NCI-H510A treated with DMSO at 0.1 percent for 48 hours (cell line): ENCODE measurements around the gene LRRC3.
"Not testable (repeated sequence)": the region's sequence is repeated elsewhere in the genome, so short reads cannot be mapped to it uniquely, and the experiment has no call there.

Experiments
- DNase-seq: peaks from one replicate; lab custom pipeline; 2025; lab: John Stamatoyannopoulos, UW

Gene LRRC3, protein sequence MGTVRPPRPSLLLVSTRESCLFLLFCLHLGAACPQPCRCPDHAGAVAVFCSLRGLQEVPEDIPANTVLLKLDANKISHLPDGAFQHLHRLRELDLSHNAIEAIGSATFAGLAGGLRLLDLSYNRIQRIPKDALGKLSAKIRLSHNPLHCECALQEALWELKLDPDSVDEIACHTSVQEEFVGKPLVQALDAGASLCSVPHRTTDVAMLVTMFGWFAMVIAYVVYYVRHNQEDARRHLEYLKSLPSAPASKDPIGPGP

DNA sequence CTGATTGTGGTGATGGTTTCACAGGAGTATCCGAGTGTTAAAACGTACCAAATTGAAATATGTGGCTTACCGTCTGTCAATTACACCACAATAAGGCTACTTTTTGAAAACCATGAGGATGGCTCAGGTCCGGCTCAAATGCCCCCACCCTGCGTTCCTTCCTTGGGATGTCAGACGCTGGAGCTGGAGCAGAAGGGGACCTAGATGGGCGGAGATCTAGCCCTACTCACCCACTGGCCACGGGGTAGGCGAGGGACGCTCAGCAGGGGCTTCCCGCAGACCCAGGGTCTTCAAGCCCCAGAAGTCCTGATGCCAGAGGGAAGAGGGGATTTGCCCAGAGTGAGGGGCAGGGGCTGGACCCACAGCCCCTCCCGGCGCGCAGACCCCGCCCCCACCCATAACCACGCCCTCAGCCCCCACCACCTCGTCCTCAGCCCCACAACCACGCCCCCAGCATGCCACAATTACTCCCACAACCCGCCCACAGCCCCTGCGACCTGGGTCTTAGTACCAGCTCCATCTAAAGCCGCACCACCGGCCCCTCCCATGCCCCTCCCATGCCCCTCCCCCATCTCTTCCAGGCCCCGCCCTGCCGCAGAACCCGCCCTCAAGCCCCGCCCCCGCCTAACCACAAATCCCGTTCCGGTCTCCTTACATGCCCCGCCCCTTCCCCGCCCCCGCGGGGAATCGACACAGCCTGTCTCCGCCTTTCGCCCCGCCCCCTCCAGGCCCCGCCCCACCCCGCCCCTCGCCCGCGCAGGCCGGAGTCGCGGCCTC is at the start of gene LRRC3:
Gene LRRC3, plus strand, starts transcription at position 764 of the 777 bp plus-strand sequence. CDS start 1,135 bp downstream, outside the sequence.
- no peak for DNase-seq

DNA sequence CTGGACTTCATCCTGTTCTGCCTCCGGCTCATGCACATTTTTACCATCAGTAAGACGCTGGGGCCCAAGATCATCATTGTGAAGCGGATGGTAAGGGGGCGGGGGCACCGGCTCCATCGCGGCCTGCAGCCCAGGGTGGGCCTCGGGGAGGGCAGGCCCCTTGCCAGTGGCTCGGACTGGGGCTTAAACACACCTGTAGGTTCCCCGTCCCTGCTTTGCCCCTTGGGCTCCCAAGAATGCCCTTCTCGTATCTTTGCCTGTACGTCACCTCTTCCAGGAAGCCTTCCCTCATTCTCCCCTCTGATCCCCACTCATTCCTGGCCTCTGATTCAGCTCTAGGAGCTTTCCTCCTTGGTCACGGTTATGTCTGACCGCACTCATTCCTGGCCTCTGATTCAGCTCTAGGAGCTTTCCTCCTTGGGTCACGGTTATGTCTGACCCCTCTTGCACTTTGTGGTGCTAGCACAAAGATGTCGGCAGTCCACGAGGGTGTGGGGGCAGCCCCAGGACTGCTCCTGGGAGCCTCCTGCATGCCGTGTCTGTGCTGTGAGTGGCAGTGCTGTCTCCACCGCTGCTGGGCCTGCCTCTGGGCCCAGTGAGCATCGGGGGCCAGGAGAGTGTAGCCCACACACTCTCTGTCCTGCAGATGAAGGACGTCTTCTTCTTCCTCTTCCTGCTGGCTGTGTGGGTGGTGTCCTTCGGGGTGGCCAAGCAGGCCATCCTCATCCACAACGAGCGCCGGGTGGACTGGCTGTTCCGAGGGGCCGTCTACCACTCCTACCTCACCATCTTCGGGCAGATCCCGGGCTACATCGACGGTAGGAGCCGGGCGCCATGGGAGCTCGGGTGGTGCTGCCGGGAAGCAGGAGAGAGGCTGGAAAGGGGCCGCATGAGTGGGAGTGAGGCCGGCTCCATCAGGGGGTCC is 49.1 kb upstream of the LRRC3 start:
- DNase-seq, result no peak

DNA sequence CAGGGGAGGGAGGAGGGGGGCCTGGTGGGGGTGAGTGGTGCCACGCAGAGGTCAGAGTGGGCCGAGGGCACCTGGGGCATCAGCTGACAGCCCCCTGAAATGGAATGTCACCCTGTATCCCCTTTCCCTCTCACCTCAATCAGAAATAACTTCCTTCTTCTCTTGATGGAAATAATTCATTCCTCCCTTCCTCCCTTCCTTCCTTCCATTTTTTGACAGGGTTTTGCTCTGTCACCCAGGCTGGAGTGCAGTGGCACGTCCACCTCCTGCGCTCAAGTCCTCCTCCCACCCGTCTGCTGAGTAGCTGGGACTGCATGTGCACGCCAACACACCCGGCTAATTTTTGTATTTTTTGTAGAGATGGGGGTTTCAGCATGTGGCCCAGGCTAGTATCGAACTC is 48.4 kb upstream of the LRRC3 start:
- DNase-seq, result no peak

DNA sequence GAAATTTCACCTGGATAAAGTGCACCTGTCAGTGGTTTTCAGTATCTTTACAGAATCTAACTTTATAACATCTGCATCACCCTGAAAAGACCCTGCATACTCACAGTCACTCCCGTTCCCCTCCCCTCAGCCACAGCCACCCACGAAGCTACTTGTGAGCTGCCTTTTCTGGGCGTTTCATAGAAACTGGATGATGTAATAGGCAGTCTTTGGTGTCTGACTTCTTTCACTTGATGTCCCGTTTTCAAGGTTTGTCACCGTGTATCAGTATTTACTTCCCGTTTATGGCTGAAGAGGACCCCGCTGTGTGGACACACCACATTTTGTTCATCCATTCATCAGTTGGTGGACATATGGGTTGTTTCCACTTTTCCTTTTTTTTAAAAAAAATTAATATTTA is 47.8 kb upstream of the LRRC3 start:
- DNase-seq, result no peak

DNA sequence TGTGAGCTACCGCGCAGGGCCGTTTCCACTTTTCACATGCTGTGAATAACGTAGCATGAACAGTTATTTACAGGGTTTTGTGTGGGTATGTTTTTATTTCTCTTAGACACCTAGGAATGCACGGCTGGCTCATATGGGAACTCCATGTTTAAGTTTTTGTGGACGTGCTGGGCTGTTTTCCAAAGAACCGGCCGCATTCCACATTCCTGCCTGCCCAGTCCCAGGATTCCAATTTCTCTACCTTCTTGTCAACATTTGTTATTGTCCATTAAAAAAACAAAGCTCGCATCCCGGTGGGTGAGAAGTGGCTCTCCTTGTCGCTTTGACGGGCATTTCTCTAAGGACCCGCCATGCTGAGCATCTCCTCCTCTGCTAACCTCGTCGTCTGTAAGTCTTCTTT is 47.1 kb upstream of the LRRC3 start:
- DNase-seq, result no peak

DNA sequence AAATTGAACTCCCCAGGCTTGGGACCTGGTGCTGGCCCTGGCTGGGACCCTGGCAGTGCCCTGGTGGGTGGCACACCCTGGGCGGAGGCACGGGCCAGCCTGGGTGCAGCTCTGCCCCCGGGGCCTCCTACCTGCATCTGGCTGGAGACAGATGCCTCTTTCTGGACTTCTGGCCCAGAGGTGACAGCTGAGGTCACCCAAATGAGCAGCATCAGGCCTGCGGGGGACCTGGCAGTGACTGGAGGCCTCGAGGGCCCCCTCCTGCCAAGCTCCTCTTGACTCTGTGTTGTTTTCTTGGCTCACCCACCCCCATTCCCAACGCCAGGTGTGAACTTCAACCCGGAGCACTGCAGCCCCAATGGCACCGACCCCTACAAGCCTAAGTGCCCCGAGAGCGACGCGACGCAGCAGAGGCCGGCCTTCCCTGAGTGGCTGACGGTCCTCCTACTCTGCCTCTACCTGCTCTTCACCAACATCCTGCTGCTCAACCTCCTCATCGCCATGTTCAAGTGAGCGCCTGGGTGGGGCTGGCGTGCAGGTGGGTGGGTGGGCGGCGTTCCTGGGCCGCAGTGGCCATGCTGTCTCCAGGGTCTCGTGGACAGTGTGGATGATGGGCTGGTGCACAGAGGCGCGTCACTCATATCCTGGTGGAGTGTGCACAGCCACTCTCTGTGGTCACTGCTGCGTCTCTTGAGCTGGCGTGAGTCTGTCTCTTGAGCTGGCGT is 41.6 kb upstream of the LRRC3 start:
- DNase-seq, result no peak

DNA sequence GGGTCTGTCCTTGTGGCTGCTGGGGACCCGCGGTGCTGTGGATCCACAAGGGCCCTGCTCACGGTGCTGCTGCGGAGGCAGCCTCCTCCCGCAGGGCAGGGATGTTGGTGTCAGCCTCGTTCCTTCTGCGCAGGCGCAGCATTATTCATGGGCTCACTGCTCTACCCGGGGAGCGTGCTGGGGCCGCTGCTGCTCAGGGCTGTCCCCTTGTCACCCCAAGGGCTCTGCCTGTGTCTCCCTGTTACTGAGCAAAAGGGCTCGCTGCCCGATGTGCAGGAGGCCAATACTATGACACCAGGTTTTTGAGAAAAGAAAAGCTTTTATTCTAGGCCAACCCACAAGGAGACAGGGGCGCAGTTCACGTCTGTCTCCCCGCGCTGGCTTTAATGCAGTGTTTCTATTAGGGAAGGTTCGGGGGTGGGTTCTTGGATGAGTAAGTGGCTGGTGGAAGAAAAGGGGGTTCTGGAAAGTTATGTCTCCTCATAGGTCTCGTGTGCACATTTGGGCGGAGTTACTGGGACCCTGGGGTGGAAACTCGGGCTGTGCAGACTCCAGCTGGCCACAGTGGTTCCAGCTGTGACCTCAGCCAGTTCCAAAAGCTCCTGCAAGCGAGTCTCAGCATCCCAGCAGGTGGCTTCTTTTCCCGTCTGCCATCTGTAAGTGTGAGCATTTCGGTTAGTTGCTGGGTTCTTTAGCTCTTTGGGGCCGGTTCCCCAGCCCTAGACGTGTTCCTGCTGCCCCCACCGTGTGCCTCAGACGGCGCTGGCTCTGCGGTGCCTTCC is 40.8 kb upstream of the LRRC3 start:
- DNase-seq, result no peak

DNA sequence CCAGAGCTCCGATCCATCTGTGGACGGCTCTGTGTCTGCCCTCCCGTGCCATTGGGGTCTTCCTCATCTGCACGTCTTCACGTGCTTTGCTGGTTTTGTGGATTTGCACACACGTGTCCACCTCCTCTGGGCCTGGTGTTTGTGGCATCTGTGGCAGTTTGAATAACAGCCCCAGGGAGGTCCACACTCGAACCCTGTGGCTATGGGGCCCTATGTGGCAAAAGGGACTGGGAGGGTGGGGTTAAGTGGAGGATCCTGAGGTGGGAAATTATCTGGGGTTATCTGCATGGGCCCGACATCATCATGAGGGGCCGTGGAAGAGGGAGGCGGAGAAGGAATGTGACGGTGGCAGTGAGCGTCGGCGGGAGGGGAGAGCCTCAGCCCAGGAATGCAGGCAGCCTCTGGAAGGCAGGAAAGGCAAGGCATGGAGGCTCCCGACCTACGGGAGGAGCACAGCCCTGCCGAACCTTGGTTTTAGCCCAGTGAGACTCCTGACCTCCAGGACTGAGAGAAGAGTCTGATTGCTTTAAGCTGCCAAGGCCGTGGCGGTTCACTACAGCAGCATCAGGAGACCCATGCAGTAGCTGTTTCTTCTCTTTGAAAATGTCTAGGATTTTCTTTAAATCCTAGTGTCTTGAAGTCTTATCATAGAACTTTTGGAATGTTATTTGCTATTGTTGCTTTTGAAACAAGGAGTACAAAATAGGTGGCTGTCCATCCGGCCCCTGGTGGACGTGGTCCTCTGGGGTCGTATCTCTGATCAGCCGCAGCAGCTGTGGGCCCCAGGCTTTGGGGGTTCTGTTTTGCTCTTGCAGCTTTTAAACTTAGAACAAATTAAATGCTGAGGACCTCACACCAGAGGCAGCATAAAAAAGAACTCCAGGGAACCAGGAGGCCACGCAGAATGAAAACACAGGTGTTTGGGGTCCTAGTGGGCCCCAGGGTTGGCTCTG is 40.0 kb upstream of the LRRC3 start:
- no peak for DNase-seq

DNA sequence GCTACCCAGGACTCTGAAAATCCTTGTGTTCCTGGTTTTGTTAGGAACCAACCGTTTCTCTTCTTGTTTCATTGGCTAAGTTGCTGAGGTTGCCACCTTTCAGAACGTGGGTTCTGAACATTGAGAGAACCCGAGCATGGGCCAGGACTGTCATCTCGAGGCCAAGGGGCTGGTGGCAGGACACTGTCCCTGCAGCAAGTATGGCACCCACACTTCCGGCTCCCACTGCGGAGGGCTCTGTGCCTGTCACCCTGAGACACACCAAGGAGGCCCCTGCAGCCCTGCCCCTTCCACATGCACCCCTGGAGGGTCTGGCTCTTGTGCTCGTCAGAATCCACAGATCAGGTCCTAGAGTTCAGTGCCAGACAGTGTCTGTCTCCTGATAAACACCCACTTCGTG is 39.1 kb upstream of the LRRC3 start:
- no peak for DNase-seq

DNA sequence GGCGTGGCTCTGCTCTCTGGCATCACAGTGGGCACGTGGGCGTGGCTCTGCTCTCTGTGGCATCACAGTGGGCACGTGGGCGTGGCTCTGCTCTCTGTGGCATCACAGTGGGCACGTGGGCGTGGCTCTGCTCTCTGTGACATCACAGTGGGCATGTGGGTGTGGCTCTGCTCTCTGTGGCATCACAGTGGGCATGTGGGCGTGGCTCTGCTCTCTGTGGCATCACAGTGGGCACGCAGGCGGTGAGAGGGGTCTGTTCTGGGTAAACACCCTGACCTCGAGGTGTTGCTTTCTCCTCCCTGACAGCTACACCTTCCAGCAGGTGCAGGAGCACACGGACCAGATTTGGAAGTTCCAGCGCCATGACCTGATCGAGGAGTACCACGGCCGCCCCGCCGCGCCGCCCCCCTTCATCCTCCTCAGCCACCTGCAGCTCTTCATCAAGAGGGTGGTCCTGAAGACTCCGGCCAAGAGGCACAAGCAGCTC is 37.6 kb upstream of the LRRC3 start:
- not testable (repeated sequence) for DNase-seq

DNA sequence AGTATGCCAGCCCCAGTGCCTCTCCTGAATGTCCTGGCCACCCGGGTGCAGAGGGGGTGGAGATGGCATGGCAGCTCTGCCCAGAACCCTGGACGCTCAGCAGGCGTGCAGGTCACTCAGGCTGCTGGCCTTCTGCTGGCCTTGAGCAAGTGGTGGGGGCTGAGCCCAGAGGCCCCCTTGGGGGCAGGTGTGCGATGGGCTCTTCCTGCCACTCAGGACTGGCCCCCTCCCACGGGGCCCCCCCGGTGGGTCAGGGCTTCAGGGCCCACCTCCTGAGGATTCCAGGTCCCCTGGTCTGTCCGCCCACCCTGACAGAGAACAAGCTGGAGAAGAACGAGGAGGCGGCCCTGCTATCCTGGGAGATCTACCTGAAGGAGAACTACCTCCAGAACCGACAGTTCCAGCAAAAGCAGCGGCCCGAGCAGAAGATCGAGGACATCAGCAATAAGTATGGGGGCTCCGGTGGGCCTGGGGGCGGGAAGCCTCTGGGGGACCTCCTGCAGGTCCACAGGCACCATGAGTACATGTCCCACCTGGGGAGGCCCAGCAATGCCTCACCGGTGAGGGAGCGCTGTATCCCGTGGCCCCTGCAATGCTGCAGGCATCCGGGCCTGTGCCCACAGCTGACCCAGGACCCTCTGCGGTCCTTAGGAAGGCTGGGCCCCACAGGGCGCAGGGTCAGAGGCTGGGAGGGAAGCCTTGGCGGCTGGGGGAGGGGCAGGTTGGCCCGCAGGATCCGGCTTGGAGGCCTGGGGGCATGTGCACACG is 37.0 kb upstream of the LRRC3 start:
- no peak for DNase-seq

DNA sequence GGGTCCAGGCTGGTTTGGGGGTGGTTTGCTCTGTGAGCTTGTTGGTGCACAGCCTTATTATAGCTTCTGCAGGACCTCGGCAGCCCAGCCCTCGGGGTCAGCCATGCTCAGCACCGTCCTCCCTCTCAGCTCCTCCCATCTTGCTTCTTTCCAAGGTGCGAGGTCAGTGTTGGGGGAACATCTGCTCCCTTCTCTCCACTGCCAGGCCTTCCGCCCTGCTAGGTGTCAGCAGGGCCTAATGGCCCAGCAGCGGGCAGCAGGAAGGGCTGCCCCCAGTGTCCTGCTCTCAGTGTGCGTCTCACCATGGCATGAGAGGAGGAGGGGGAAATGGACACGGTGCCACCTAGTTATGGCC is 36.5 kb upstream of the LRRC3 start:
- DNase-seq, result no peak

DNA sequence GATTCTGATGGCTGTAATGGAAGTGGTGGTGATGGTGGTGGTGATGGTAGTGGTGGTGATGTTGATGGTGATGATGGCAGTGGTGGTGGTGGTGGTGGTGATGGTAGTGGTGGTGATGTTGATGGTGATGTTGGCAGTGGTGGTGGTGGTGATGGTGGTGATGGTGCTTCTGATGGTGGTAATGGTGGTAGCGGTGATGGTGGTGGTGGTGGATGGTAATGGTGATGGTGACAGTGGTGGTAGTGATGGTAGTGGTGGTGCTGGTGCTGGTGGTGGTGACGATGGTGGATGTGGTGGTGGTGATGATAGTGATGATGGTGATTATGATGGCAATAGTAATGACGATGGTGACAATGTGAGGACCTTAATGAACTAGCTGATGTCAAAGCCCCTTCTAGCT is 35.6 kb upstream of the LRRC3 start:
- DNase-seq, result no peak

DNA sequence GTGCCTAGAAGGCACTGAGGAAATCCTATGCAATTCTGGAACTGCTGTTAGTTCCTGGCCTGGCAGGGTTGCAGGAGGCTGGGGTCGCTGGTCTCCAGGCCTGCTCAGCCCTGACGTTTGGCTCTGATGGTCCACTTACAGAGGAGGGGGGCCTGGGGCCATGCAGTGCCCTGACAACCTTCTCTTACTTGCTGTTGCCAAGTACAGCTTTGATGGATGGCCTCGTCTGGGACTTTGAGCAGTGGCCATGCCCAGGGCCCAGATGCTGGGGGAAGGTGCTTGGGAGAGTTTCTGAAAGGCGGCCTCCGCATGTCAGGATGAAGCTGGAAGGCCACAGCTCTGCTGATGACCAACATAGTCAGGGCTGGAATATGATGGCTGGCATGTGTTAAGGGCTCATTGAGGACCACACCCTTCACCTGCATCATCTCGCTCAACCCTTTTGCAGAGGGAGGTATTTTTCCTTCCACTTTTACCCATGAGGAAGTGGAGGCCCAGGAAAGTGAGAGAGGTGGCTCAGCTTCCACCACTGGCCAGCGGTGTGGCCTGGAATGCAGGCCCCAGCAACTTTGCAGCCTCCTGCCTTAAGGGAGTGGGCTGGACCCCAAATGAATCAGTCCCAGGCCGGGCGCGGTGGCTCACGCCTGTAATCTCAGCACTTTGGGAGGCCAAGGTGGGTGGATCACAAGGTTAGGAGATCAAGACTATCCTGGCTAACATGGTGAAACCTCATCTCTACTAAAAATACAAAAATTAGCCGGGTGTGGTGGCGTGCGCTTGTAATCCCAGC is 34.7 kb upstream of the LRRC3 start:
- DNase-seq, result no peak

DNA sequence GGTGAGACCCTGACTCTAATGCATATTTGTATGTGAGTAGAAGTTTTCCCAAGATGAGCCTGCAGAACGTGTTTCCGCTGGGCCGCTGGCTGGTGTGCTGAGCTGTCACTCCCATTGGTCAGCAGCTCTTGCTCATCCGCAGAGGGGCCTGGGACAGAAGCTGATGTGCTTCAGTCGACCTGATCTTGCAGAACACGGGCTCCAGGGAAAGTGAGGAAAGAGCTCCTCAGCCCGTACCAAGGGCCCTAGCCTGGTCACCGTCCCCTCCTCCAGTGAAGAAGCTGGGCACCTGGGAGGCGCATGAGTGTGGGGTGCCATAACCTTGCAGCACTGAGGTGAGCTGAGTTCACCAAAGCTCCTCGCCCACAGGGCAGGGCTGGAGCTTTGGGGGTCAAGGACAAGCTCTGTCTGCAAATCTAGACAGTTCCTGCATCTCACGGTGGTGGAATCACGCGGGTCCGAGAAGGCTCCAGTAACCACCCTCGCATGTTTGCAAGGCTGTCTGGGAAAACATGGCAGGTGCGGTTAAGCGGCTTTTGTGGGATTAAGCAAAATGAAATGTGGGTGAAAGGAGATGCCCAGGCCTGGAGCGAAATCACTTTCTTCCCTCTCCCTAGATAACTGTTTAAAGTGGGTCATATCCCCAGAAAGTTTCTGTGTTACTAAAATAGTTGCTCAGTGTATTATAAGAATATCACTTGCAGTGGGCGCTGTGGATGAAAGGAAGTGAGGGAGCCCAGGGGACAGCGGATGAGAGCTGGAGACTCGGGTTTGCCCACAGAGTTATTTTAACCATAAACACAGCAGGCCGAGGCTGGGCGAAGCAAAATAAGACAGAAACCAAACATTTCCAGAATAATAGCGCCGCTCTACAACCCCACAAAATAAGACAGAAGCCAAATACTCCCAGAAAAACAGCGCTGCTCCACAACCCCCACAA is 33.1 kb upstream of the LRRC3 start:
- DNase-seq, result no peak

DNA sequence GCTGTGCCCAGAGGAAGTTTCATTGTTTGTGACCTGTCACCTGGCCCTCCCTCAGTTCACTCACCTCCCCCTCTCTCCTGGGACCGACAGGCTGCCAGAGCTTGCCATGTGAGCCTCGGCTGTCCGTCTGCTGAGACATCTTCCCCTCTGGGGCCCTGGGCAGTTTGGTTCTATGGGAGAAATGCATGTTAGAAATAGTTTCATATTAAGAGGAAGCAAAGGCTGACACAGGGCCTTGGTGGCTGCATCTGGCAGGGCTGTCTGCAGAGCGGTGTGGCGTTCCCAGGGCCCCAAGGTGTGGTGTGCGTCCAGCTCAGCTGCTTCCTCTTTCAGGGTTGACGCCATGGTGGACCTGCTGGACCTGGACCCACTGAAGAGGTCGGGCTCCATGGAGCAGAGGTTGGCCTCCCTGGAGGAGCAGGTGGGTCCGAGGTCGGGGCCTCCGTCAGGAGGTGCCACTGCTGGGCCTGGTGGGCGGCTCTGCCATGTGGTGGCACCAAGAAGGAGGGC is 31.9 kb upstream of the LRRC3 start:
- DNase-seq, result no peak
